ENCODE results near the gene RHOB.

- TF ChIP-seq, protein P1, sequence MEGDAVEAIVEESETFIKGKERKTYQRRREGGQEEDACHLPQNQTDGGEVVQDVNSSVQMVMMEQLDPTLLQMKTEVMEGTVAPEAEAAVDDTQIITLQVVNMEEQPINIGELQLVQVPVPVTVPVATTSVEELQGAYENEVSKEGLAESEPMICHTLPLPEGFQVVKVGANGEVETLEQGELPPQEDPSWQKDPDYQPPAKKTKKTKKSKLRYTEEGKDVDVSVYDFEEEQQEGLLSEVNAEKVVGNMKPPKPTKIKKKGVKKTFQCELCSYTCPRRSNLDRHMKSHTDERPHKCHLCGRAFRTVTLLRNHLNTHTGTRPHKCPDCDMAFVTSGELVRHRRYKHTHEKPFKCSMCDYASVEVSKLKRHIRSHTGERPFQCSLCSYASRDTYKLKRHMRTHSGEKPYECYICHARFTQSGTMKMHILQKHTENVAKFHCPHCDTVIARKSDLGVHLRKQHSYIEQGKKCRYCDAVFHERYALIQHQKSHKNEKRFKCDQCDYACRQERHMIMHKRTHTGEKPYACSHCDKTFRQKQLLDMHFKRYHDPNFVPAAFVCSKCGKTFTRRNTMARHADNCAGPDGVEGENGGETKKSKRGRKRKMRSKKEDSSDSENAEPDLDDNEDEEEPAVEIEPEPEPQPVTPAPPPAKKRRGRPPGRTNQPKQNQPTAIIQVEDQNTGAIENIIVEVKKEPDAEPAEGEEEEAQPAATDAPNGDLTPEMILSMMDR (IDR thresholded peaks at IDR 0.05): no peak
- TF ChIP-seq POLR2AphosphoS5 (IDR thresholded peaks at IDR 0.05; ENCODE audit: insufficient read depth in 1 of 2, low read depth in 1 of 2): peak in 1 of 2 donors; percentile 64
These were observed 1.5 kb downstream of the RHOB start for GRCh38 chr2:20448246-20448976.
